Esophagus squamous epithelium (tissue), 5 donors: ENCODE results near the gene CCDC28B. TPM values are rescaled to one million over a fixed set of nuclear protein-coding genes. Genes with fewer than 3 reads are reported as not detected.

Experiments
- DNase-seq: peaks from one replicate; lab custom pipeline; 2025; lab: John Stamatoyannopoulos, UW
- H3K27ac ChIP-seq, 4 donors: fragments of 200-600 bp; sonication (generic); one replicate each; pipeline ENCODE4 v1.5.1; 2016 to 2019; ENCODE audit warnings: mild to moderate bottlenecking in 1 of 4
- H3K27me3 ChIP-seq, 4 donors: fragments of 200-600 bp; sonication (generic); 1 replicate in 3 of 4; 2 replicates in 1 of 4; pipeline versions ENCODE4 v1.5.1 to v1.6.0; 2017 to 2021; ENCODE audit warnings: antibody characterized with exemption in 1 of 4
- H3K36me3 ChIP-seq, 3 donors: fragments of 200-600 bp; sonication (generic); one replicate each; pipeline ENCODE4 v1.5.1; 2016 to 2019
- H3K4me1 ChIP-seq, 3 donors: fragments of 200-600 bp; sonication (generic); one replicate each; pipeline ENCODE4 v1.5.1; 2017 to 2019
- H3K4me3 ChIP-seq, 4 donors: fragments of 200-600 bp; sonication (generic); 1 replicate in 3 of 4; 2 replicates in 1 of 4; pipeline ENCODE4 v1.5.1; 2016 to 2019; ENCODE audit warnings: mild to moderate bottlenecking in 2 of 4, moderate library complexity in 1 of 4
- H3K9me3 ChIP-seq, 3 donors: fragments of 200-600 bp; sonication (generic); one replicate each; pipeline ENCODE4 v1.5.1; 2016 to 2019
- POLR2A ChIP-seq, 4 donors: fragments of 450-650 bp; IDR thresholded peaks; one replicate each; pipeline ENCODE4 v1.6.1; 2017; ENCODE audit warnings: antibody characterized with exemption in 4 of 4, mild to moderate bottlenecking in 4 of 4, moderate library complexity in 3 of 4
- WGBS, 2 donors: methylation state at CpG; one replicate each; pipeline ENCODE4 v1.1.5; 2018; 5-methylcytosine and 5-hydroxymethylcytosine counted together
- intact Hi-C: fragments of 100-400 bp; cut with DNase I; formaldehyde crosslinking; loops from one replicate; pipeline ENCODE4 v1.15.0; 2022
- total RNA-seq, 4 donors: library from RNA; depleted of rRNA; stranded (reverse); fragments of >200 nt; gene quantifications; one replicate each; pipeline ENCODE4 v1.1.0, GENCODE V29; 2016
- TF ChIP-seq, protein P1 (sequence below), 6 experiments: fragments of 450-650 bp in 4 of 6; fragments of 200-600 bp in 2 of 6; sonication (generic) in 2 of 6; IDR thresholded peaks; one replicate each; pipeline ENCODE4 v1.5.1; 2016 to 2019; ENCODE audit warnings: antibody characterized with exemption in 6 of 6, mild to moderate bottlenecking in 4 of 6, moderate library complexity in 4 of 6
- donor health status: DM: yes; HTN: yes; CAD: no.

CCDC28B gene
- total RNA-seq, 4 donors from 2014 or later = 0.88 to 2.9 (median 1.6) TPM

DNA sequence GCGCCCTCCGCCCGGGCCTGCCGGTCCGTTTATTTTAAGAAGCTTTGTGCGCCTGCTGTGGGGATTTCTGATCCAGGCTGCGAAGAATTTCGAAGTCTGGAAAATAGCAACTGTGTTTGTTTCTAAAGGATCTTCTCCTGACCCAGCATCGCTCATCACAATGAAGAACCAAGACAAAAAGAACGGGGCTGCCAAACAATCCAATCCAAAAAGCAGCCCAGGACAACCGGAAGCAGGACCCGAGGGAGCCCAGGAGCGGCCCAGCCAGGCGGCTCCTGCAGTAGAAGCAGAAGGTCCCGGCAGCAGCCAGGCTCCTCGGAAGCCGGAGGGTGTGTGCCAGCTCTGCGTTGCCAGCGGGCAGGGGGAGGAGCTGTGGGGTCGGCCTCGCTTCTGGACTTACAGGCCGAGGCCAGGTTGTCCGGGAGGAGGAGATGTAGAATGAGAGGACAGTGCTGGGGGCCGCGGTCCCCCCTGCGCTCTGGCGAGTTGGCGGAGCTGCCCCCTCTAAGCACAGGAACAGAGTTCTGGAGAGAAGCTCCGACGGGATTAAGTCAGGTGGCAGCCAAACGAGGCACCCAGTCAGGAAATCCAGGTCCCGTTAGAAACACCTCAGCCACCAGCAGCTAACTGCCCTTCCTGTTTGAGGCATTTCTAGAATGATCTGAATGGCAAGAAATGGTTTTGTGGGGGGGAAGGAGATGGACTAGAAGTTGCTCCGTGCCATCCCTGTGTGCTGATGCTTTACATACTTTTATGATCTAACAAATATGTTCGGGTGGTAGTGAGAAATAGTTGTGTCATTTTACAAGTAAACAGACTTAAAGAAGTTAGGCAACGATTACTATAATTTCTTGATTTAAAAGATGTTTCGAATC is 20.0 kb upstream of the CCDC28B start:
- no peak for TF ChIP-seq POLR2A (IDR thresholded peaks at IDR 0.05)
- TF ChIP-seq, protein P1, sequence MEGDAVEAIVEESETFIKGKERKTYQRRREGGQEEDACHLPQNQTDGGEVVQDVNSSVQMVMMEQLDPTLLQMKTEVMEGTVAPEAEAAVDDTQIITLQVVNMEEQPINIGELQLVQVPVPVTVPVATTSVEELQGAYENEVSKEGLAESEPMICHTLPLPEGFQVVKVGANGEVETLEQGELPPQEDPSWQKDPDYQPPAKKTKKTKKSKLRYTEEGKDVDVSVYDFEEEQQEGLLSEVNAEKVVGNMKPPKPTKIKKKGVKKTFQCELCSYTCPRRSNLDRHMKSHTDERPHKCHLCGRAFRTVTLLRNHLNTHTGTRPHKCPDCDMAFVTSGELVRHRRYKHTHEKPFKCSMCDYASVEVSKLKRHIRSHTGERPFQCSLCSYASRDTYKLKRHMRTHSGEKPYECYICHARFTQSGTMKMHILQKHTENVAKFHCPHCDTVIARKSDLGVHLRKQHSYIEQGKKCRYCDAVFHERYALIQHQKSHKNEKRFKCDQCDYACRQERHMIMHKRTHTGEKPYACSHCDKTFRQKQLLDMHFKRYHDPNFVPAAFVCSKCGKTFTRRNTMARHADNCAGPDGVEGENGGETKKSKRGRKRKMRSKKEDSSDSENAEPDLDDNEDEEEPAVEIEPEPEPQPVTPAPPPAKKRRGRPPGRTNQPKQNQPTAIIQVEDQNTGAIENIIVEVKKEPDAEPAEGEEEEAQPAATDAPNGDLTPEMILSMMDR (IDR thresholded peaks at IDR 0.05) = no peak
- H3K27ac ChIP-seq = peak overlapping the region; percentile 87 to 98 (median 96)
- peak overlapping the region; percentile 45 to 81 (median 70) for H3K4me3 ChIP-seq
- H3K4me1 ChIP-seq = peaks cover 16 to 61% (median 46%) of the 10 kb centered on the region in 3 donors
- intact Hi-C loops = no loop called here
- no peak for DNase-seq
- peaks cover 5 to 42% (median 9%) of the 10 kb centered on the region in 3 donors for H3K36me3 ChIP-seq
- 7% methylated on average over 14 to 15 of the region's 36 CpGs for WGBS, 2 donors
- no peaks in the 10 kb centered on the region for H3K9me3 ChIP-seq
- H3K27me3 ChIP-seq = no peaks in the 10 kb centered on the region

DNA sequence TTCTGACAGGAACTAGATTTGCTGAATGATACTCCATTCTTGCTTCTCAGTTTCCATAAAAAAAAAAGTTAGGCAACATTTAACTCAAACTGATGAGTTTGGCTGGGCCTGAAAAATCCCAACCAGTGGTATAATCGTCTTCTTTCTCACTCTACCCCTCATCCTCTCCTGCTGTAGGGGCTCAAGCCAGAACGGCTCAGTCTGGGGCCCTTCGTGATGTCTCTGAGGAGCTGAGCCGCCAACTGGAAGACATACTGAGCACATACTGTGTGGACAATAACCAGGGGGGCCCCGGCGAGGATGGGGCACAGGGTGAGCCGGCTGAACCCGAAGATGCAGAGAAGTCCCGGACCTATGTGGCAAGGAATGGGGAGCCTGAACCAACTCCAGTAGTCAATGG is 19.3 kb upstream of the CCDC28B start:
- peak overlapping the region; percentile 7 to 97 (median 92) for H3K27ac ChIP-seq
- WGBS, 2 donors = 52 to 70% methylated on average over 2 to 6 of the region's 9 CpGs
- no peak for DNase-seq
- peaks cover 16 to 66% (median 46%) of the 10 kb centered on the region in 3 donors for H3K4me1 ChIP-seq
- H3K4me3 ChIP-seq = peak overlapping the region in 3 of 4 donors; percentile 66 to 81 (median 73)
- H3K27me3 ChIP-seq = no peaks in the 10 kb centered on the region
- no peak for TF ChIP-seq POLR2A (IDR thresholded peaks at IDR 0.05)
- TF ChIP-seq, protein P1 (IDR thresholded peaks at IDR 0.05) = no peak
- no peaks in the 10 kb centered on the region for H3K9me3 ChIP-seq
- intact Hi-C loops = no loop called here
- H3K36me3 ChIP-seq = peaks cover 6 to 48% (median 9%) of the 10 kb centered on the region in 3 donors

DNA sequence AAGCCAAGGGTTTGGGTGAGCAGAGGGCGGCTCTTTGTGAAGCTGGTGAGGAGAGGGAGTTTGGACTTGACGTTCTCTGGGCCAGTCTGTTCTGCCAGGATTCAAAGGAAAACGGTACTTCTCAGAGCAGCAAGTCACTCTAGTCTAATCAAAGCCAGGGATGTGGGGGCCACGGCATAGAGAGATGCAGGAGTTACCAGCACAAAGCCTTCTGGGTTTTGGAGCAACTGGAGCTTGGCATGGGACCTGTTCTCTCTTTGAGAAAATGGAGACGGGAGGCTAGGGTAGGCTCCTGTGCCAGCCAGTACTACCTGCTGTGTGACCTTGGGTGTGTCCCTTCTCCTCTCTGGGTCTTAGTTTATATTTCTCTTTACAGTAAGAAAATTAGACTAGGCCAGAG is 18.8 kb upstream of the CCDC28B start:
- intact Hi-C loops = no loop called here
- peaks cover 16 to 66% (median 46%) of the 10 kb centered on the region in 3 donors for H3K4me1 ChIP-seq
- WGBS, 2 donors = 59 to 74% methylated on average over 4 to 5 of the region's 5 CpGs
- no peak for TF ChIP-seq POLR2A (IDR thresholded peaks at IDR 0.05)
- TF ChIP-seq, protein P1 (IDR thresholded peaks at IDR 0.05) = no peak
- H3K27ac ChIP-seq = peak overlapping the region; percentile 7 to 97 (median 92)
- H3K27me3 ChIP-seq = no peaks in the 10 kb centered on the region
- peaks cover 9 to 53% (median 10%) of the 10 kb centered on the region in 3 donors for H3K36me3 ChIP-seq
- H3K9me3 ChIP-seq = no peaks in the 10 kb centered on the region
- peak overlapping the region in 2 of 4 donors; percentile 66 to 81 for H3K4me3 ChIP-seq
- no peak for DNase-seq

DNA sequence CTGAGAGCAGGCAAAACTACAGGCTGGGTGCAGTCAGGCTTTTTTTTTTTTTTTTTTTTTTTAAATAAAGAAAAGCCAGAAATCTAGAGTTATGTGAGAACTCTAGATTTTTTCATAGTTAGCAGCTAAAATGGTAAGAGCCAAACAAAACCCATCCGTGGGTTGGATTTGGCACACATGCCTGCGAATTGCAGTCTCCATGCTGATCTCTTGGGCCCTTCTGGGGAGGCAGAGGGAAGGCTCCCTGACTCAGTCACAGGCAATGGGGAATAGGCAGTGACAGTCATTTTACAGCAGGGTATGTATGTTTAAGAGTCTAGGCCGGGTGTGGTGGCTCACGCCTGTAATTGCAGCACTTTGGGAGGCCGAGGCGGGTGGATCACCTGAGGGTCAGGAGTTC is 18.3 kb upstream of the CCDC28B start:
- peak overlapping the region in 2 of 4 donors; percentile 96 to 97 for H3K27ac ChIP-seq
- TF ChIP-seq, protein P1 (IDR thresholded peaks at IDR 0.05) = no peak
- TF ChIP-seq POLR2A (IDR thresholded peaks at IDR 0.05) = no peak
- no peaks in the 10 kb centered on the region for H3K9me3 ChIP-seq
- peaks cover 9 to 58% (median 10%) of the 10 kb centered on the region in 3 donors for H3K36me3 ChIP-seq
- intact Hi-C loops = no loop called here
- H3K27me3 ChIP-seq = no peaks in the 10 kb centered on the region
- H3K4me1 ChIP-seq = peaks cover 16 to 66% (median 46%) of the 10 kb centered on the region in 3 donors
- no peak overlapping the region for H3K4me3 ChIP-seq
- 50 to 80% methylated on average over 1 to 6 of the region's 6 CpGs for WGBS, 2 donors
- no peak for DNase-seq

DNA sequence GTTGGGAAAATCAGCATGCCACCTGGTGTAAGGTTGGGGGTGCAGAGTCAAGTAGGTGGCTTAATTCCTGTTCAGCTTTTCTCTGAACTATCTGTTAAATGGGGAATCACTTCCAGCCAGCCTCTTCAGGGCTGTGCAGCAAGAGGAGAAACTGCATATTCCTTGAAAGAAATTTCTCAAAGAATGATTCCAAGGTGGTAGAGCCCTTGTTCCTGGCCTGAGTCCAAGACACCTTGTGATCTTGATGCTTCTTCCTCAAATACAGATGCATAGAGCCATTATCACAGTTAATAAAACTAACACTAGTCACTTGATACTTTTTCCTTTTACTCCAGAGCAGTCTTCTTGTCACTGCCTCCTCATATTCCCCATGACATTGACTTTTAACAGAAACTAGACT is 15.7 kb upstream of the CCDC28B start:
- no peaks in the 10 kb centered on the region for H3K9me3 ChIP-seq
- TF ChIP-seq, protein P1 (IDR thresholded peaks at IDR 0.05) = no peak
- TF ChIP-seq POLR2A (IDR thresholded peaks at IDR 0.05) = no peak
- intact Hi-C loops = no loop called here
- H3K4me3 ChIP-seq = no peak overlapping the region
- H3K27me3 ChIP-seq = no peaks in the 10 kb centered on the region
- H3K4me1 ChIP-seq = peaks cover 11 to 55% (median 40%) of the 10 kb centered on the region in 3 donors
- H3K27ac ChIP-seq = no peak overlapping the region
- no peak for DNase-seq
- peaks cover 30 to 84% (median 30%) of the 10 kb centered on the region in 3 donors for H3K36me3 ChIP-seq
